ENCODE results near the gene CNFN.
"Not testable (repeated sequence)": the region's sequence is repeated elsewhere in the genome, so short reads cannot be mapped to it uniquely, and the experiment has no call there.

The CNFN gene

DNA sequence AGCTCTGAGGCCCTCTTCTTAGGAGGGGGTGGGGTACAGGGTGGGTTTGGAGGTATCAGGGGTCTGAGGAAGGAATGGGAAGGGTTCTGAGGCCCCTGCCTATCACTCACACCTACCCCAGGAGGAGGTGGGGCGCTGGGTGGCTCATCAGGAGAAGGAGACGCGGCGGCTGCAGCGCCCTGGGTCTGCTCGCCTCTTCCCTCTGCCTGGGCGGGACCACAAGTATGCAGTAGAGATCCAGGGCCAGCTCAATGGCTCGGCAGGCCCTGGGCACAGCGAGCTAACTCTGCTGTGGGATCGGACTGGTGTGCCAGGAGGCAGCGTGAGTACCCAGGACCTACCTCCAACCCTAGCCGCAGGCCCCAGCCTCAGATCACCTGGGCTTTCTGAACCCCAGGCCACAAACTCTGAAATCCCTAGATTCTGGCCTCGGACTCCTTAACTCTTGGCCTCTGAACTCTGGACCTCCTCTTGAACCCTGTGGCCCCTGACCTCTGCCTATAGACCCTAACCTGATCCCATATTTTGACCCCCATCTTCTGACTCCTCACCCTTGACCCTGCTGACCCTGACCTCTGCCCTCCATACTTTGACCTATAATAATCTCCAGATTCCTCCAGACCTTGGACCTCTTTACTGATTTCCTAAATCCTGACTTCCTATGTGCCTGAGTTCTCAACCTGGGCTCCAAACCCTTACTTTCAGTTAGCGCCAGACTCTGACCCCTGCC, 40.6 kb downstream of the CNFN start:
- no peak for DNase-seq (ENCODE audit: low spot score)
- no peak for TF ChIP-seq CTCF (IDR thresholded peaks at IDR 0.05; ENCODE audit: extremely low read depth, missing control alignments)

DNA sequence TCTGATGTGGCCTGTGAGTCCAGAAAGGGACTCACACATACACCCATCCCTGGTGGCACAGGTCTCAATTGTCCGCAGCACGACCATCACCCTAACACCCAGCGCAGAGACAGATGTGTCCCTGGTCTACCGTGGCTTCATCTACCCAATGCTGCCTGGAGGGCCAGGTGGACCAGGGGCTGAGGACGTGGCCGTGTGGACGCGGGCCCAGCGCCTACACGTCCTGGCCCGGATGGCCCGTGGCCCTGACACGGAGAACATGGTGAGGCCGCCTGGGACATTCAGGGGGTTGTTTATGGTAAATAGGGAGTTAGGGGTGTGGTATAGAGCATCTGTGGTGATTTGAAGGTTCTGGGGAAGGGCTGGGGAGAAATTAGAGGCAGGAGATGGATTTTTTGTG, 41.9 kb downstream of the CNFN start:
- DNase-seq (ENCODE audit: low spot score), result no peak
- no peak for TF ChIP-seq CTCF (IDR thresholded peaks at IDR 0.05; ENCODE audit: extremely low read depth, missing control alignments)

GRCh38 chr19:42345191-42345812, 44.8 kb downstream of the CNFN start:
- no peak for DNase-seq (ENCODE audit: low spot score)
- TF ChIP-seq CTCF (IDR thresholded peaks at IDR 0.05; ENCODE audit: extremely low read depth, missing control alignments), result no peak

GRCh38 chr19:42344336-42344893, 45.7 kb downstream of the CNFN start:
- no peak for DNase-seq (ENCODE audit: low spot score)
- no peak for TF ChIP-seq CTCF (IDR thresholded peaks at IDR 0.05; ENCODE audit: extremely low read depth, missing control alignments)

DNA sequence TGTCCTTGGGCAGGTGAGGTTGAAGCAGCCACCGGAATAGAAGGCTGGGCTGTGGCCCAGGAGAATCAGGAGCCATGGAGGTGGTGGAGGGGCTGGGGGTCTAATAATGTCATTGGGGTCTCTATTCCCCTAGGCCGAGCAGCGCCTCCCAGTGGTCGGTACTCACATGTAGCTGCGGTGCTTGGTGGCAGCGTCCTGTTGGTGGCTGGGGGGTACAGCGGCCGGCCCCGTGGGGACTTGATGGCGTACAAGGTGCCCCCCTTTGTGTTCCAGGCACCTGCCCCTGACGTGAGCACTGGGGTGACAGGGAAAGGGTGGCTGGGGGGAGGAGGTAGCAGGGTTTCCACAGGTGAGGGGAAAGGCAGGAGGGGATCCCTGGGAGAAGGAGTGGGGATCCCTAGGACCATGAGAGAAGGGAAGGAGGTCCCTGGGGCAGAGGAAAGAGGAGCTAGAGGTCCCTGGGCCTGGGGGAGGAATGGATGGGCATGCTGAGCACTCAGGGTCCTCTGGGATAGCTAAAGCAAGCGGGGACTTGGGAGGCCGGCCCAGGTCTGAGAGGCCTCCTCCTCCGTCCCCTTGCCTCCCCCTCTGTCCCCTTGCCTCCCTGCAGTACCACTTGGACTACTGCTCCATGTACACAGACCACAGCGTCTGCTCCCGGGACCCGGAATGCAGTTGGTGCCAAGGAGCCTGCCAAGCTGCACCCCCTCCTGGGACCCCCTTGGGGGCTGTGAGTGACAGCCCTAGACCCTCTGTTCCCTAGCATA, 46.6 kb downstream of the CNFN start:
- no peak for DNase-seq (ENCODE audit: low spot score)
- TF ChIP-seq CTCF (IDR thresholded peaks at IDR 0.05; ENCODE audit: extremely low read depth, missing control alignments), result no peak

DNA sequence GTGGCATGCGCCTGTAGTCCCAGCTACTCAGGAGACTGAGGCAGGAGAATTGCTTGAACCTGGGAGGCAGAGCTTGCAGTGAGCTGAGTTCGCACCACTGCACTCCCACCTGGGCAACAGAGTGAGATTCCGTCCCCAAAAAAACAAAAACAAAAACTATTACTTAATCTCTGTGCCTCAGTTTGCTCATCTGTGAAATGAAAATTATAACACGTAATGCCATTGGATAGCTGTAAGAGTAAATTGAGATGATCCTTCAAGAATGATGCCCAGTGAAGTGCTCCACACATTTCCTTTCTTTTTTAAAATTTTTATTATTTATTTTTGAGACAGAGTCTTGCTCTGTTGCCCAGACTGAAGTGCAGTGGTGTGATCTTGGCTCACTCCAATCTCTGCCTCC, 50.2 kb downstream of the CNFN start:
- not testable (repeated sequence) for DNase-seq (ENCODE audit: low spot score)

DNA sequence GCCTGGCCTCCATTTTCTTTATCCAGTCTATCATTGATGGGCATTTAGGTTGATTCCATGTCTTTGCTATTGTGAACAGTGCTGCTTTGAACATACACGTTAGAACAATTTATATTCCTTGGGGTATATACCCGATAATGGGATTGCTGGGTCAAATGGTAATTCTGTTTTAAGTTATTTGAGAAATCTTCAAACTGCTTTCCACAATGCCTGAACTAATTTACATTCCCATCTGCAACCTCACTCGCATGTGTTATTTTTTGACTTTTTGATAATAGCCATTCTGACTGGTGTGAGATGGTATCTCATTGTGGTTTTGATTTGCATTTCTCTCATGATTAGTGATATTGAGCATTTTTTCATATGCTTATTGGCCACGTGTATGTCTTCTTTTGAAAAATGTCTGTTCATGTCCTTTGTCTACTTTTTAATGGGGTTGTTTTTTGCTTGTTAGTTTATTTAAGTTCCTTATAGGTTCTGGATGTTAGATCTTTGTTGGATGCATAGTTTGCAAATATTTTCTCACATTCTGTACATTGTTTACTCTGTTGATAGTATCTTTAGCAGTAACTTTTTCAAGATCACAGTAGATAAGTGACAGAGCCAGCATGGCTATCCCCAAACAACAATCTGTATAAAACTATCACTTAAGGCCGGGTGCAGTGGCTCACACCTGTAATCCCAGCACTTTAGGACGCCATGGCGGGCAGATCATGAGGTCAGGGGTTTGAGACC, 50.8 kb downstream of the CNFN start:
- DNase-seq (ENCODE audit: low spot score), result not testable (repeated sequence)

All from GM20000 (cell line).